Subcutaneous abdominal adipose tissue (tissue), 5 donors: ENCODE data around the gene CSTB.

Experiments used
- H3K27ac ChIP-seq: one replicate; pipeline ENCODE4 v1.7.0; 2013; ENCODE audit warnings: low read depth, mild to moderate bottlenecking, inconsistent platforms, low read length, moderate library complexity
- H3K27me3 ChIP-seq, 5 donors: one replicate each; pipeline ENCODE4 v1.7.0; 2013; ENCODE audit warnings: low read length in 5 of 5, inconsistent platforms in 1 of 5; ENCODE audit not compliant: control insufficient read depth in 5 of 5, insufficient read depth in 4 of 5
- H3K36me3 ChIP-seq, 5 donors: one replicate each; pipeline ENCODE4 v1.7.0; 2013; ENCODE audit warnings: low read length in 5 of 5; ENCODE audit not compliant: control insufficient read depth in 5 of 5, insufficient read depth in 5 of 5
- H3K4me1 ChIP-seq, 5 donors: one replicate each; pipeline ENCODE4 v1.7.0; 2013; ENCODE audit warnings: low read length in 5 of 5, mild to moderate bottlenecking in 3 of 5, moderate library complexity in 1 of 5; ENCODE audit not compliant: control insufficient read depth in 5 of 5, insufficient read depth in 5 of 5
- H3K4me3 ChIP-seq, 5 donors: one replicate each; pipeline ENCODE4 v1.7.0; 2013; ENCODE audit warnings: low read length in 5 of 5, low read depth in 1 of 5
- H3K9ac ChIP-seq, 5 donors: one replicate each; pipeline ENCODE4 v1.7.0; 2013; ENCODE audit warnings: low read length in 5 of 5, mild to moderate bottlenecking in 4 of 5, moderate library complexity in 3 of 5
- H3K9me3 ChIP-seq, 5 donors: one replicate each; pipeline ENCODE4 v1.7.0; 2013; ENCODE audit warnings: low read length in 5 of 5; ENCODE audit not compliant: control insufficient read depth in 5 of 5
- donor health status: healthy.
- donor health status: healthy.
- donor health status: healthy.
- donor health status: healthy.
- donor health status: healthy.

The CSTB gene

DNA sequence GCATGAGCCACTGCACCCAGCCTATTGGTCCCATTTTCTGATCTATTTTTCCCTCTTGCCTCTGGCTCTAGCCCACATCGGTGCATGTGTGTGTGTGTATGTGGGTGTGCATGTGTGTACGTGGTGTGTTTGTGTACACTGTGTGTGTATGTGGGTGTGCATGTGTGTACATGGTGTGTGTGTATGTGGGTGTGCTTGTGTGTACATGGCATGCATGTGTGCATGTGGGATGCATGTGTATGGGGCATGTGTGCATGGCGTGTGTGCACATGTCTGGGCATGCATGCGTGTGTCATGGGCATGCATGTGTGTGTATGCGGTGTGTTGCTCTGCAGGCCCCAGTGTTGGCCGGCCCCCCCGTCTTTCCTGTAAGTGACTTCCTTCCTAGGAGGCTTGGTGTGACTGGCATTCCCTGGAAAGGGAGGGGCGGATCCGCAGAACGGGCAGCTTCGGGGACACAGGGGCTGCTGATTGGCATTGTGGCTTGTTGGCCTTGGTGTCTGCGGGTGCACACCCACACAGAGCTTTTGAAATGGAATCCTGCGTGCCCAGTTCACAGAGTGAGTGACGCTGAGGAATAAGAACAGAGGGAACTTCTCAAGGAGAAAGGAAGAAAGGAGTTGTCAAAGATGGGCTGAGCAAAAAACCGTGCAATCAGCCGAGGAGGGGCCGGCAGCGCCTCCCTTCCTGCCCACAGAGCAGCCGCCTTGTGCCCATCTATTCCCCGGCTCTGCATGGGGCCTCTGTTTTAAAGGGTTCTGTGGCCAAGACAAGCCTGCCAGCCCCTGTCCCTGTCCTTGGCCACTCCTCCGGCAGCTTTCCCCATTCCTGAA is 49.2 kb downstream of the CSTB start:
- Histone ChIP-seq H3K4me1 (peaks cover 18 to 93% (median 73%) of the 10 kb centered on the region in 5 donors), H3K9me3 (no peaks in the 10 kb centered on the region), H3K9ac (peak overlapping the region in 4 of 5 donors; percentile 57 to 70 (median 63)), H3K27ac (peak overlapping the region; percentile 99), H3K36me3 (peaks cover 0 to 20% (median 9%) of the 10 kb centered on the region in 5 donors), H3K27me3 (no peaks in the 10 kb centered on the region), H3K4me3 (peak overlapping the region; percentile 6 to 65 (median 42))
